Left kidney (tissue), 2 donors: ENCODE results near the gene MXI1. TPM values are rescaled to one million over a fixed set of nuclear protein-coding genes. Genes with fewer than 3 reads are reported as not detected.
A peak's percentile ranks its signal among the peaks of the same experiment; 100 is the strongest.
"Not testable (repeated sequence)": the region's sequence is repeated elsewhere in the genome, so short reads cannot be mapped to it uniquely, and the experiment has no call there.

ENCODE experiments used
- DNase-seq: peaks from one replicate; pipeline ENCODE4 v3.0.0-alpha.2; 2013
- polyA plus RNA-seq: library from polyadenylated mRNA; unstranded; fragments of 120-200 nt; gene quantifications from one replicate; pipeline ENCODE4 v1.2.1, GENCODE V29; 2013; ENCODE audit not compliant: insufficient read length

The MXI1 gene
- polyA plus RNA-seq, 1 donor, result 45.1 TPM

DNA sequence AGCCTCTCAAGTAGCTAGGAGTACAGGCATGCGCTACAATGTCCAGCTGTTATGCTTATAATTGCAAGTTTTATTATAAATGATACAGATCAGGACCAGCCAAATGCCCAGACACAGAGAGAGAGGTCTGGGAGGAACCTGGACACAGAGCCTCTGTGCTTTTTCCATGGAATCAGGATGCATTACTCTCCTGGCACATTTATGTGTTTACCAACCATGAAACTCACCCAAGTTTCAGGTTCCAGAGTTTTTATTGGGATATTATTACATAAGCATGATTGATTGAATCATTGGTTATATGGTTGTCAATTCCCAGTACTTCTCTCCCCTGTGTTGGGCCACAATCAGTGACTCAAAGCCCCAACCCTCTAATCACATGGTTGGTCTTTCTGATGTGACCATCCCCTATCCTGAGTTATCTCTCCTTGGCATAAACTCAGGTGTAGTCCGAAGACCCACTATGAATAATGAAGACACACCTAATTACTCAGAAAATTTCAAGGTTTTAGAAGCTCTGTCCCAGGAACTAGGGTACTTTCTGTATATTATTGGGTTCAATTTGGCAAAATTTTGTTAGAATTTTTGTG, 30.6 kb downstream of the MXI1 start:
- DNase-seq, result no peak

DNA sequence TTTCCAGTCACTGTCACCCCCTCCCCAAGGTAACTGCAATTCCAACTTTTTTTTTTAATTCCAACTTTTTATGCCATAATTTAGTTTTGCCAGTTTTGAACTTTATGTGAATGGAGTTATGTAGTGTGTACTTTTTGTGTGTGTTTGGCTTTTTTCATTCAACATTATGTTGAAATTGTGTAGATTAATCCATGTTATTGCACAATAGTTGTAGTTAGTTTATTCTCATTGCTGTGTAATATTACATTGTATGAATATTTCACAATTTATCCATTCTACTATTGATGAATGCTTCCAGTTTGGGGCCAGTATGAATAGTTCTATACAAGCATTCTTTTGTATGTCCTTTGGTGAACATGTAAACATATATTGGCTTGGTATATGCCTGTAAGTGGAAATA, 32.5 kb downstream of the MXI1 start:
- DNase-seq, result no peak

DNA sequence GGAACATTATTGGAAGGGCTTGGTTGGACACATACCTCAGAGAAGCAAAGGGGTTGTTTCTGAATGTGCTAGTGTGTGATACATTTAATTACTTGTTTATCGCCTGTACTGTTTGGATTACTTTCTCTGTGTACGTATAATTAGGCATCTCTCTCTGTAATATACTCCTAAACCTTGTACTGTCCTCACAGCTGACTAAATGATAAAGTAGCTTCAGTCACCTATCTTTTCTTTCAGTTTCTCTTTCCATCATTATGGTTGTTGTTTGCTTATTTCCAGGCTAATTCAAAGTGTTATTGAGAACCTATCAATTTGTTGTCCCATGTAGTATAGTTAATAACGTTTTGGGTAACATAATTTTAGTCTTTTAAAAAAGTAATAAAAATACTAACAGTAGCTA, 34.0 kb downstream of the MXI1 start:
- no peak for DNase-seq

DNA sequence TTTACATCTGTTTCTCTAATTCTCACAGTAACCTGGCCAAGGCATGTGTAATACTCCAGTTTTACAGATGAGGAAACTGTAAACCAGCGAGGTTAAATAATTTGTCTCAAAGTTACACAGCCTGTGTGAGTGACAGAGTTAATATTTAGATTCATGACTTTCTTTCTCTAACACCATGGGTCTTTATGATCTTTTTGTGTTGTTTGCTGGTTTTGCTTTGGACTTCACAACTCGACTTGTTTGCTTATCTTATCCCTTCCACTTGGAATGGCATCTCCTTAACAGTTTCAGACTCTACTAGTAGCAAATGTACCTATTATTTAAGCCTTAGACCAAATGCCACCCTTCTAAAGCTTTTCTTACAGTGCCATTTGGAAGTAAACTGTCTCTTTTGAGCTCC, 34.4 kb downstream of the MXI1 start:
- no peak for DNase-seq

DNA sequence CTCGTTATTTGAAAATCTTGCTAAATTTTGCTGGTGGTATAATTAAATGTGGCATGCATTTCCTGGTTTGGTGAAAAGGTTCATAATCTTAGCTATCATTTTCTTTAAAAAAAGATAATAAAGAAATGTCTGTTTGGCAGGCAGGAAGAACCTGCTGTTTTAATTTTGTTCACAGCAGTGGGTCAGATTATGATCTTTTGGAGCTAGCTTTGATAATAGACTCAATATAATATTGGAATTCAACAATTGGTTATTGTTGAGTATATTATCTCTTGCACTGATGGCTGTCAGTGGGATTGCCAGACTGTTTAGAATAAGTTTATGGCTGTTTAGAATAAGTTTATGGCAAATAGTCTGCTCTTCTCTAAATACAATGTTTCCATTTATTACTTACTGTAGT, 35.1 kb downstream of the MXI1 start:
- no peak for DNase-seq

DNA sequence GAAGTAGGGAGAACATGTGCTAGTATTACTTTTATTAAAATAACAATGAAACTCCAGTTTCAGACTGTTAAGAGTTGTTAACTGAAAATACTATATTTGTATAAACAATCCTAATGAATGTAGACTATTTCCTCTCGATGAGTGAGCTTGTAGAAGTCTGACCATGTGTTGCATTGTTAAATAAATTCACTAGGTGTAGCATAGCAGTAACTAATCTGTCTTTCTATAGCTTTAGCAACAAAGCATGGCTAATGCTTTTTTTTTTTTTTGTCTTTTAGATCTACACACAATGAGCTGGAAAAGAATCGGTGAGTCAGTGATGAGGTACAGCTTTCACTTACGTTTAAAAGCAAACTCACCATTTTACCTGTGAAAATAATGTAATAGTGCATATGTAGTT, 37.1 kb downstream of the MXI1 start:
- no peak for DNase-seq

DNA sequence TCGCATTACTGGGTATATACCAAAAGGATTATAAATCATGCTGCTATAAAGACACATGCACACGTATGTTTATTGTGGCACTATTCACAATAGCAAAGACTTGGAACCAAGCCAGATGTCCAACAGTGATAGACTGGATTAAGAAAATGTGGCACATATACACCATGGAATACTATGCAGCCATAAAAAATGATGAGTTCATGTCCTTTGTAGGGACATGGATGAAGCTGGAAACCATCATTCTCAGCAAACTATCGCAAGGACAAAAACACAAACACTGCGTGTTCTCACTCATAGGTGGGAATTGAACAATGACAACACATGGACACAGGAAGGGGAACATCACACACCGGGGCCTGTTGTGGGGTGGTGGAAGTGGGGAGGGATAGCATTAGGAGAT, 40.4 kb downstream of the MXI1 start:
- DNase-seq, result not testable (repeated sequence)

DNA sequence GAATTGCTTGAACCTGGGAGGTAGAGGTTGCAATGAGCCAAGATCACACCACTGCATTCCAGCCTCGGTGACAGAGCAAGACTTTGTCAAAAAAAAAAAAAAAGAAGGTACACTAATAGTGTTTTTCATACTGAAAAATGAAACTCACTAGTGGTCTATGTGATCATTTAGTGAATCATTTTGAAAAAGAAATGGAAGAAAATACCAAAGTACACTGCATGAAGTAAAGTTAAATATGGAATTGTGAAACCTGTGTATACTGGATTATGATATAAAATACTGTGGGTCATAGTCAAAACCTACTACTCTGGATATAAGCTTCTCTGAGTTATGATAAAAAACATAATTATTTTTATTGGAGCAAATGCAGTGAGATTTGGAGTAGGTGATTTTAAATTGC, 42.1 kb downstream of the MXI1 start:
- not testable (repeated sequence) for DNase-seq

DNA sequence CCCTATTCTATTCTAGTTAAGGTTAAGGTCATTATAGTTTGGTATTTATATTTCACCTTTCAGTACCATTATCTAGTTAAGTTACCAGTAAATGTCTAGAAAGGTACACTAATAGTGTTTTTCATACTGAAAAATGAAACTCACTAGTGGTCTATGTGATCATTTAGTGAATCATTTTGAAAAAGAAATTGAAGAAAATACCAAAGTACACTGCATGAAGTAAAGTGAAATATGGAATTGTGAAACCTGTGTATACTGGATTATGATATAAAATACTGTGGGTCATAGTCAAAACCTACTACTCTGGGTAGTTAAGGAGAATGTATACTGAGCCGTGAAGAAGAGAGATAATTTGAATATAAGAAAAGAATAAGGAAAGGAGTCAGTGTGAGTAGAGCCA, 44.0 kb downstream of the MXI1 start:
- not testable (repeated sequence) for DNase-seq

DNA sequence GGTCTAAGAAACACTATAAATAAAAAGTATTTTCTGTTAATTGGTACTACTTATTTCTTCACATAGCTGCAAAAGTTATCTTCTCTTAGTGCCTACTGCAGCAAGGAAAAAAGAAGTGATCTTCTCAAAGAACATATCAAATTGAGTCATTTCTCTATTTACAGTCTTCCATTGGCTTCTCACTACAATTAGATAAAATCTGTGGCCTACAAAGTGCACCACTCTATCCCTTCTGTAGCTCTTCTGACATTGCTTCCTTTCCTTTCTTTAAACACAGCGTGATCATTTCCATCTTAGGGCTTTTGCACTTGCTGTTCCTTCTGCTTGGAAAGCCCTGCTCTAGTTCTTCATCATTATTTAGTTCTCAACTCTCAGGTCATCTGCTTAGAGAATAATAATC, 44.7 kb downstream of the MXI1 start:
- no peak for DNase-seq

DNA sequence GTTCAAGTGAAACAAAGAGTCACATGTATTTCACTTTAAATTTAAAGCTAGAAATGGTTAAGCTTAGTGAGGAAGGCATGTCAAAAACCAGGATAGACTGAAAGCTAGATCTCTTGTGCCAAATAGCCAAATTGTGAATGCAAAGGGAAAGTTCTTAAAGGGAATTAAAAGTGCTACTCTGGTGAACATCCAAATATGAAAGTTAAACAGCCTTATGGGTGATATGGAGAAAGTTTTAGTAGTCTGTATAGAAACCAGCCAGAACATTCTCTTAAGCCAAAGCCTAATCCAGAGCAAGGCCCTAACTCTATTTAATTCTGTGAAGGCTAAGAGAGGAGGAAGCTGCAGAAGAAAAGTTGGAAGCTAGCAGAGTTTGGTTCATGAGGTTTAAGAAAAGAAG, 47.1 kb downstream of the MXI1 start:
- DNase-seq, result no peak

DNA sequence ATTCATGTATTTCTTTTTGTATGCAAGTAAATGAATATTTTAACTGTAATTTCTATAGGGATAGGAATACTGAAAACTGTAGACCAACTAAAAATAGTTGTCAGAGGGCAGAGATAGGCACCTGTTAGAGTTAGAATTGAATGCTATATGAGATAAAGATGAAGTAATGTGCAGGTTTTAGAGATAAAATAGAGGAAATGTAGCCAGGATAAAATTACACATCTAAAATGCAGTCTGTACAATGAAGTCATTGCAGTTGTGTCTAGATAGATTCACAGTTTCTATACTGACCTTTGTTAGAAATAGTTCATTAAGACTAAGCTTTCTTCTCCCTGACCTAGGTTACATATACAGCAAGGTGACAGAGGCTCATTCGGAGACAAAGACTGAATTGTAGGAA, 51.1 kb downstream of the MXI1 start:
- DNase-seq, result no peak

DNA sequence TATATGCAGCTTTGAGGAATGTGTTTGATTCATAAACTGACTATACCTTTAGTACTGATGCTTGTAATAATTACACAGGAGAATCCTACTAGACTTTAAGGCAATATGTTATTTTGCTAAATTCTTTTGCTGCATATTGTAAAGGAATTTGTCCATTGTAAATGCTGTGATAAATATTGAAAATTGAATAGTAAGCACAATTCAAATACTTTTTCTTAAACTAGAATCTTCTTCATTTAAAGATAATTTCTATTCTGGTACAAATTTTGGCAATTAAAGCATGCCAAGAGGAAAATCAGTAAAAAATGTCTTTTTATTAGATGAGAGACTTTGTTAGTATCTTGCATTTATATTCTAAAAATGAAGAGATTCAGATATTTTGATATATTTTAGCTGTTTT, 51.9 kb downstream of the MXI1 start:
- no peak for DNase-seq

DNA sequence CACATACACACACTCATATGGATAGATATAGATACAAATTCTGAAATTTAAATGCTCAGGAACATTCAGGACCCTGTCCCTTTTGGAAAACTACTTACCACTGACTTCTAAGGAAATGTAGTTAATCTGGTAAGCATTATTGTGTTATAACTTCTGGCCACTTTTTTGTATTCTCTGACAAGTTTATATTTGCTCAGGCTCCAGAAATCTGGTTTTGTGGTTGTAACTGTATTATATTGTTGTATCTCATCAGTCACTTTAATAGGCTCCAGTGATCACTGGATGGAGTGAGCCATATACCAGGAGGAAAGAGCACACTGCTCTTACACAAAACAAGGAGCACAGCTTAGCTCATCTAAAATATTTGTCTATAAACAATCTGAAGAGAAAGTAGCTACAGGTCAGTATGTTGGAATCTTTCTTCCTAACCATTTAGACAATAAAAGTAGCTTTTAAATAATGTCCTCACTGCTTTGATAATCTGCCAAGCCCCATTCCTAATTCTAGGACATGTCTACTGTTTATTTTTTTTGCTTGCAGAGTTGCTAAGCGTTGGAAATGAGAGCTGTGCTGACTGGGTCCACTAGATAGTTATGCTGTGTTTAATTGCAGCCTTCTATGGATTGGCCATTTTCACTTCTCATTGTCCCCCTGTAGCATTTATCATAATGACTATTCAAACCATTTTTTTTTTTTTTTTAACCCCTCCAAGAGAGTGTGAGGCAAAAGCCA, 53.5 kb downstream of the MXI1 start:
- peak; percentile 15 for DNase-seq

DNA sequence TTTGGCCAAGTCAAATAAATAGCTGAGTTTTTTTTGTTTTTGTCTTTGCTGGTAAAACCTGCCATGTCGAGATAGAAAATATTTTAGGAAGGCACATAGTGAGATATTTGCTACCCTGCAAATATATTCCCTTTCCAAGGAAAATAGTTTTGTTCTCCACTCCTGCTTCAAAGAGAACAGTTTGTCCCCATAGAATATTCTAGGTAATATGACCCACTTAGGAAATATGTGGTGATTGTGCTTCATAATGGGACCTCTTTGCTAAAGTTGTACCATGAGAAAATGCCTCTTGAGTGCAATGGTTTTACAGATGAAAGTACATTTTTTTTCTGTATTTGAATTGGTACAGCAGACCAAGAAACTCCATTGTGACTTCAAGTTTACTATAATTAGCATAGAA, 55.8 kb downstream of the MXI1 start:
- DNase-seq, result no peak

DNA sequence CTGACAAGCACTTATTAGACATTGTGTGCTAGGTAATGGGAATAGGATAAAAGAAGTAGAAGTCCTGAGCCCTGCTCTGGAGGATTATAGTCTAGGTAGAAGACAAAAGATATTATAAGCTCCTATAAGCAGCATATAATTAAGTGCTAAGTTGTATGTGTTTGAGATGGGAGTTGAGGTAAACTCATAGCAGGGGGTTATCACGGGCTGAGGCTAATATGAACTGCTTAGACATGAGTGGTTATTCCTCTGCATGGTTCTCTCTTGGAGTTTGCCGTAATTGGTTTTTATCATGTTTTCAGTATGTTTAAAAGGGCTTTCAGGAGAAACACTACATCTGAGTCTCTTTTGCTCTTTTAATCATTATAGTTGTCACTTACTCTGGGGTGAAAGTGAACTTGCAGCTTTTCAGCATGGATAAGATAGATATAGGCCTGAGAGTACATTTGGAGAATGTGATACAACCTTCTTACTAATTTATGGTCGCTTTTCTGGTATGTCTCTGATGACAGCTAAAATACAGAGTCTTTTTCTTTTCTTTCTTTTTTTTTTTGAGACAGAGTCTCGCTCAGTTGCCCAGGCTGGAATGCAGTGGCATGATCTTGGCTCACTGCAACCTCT, 58.3 kb downstream of the MXI1 start:
- no peak for DNase-seq

DNA sequence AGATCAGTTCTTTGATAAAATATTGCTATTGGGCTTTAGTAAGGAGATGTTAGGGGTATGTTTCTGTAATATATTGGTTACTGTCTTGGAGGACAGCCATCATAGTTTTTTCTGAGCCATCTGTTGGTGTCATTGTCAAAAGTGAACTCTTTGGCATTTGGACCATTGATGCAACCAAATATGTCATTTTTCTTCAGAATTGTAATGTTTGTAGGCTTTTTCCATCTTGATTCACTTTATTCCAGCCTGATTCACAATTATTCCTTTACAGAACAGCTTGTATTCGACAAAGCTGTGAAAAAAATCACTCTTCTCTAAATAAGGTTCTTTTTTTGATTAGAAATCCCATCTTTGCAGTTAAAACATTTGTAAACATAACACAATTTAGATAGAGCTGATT, 59.9 kb downstream of the MXI1 start:
- no peak for DNase-seq

DNA sequence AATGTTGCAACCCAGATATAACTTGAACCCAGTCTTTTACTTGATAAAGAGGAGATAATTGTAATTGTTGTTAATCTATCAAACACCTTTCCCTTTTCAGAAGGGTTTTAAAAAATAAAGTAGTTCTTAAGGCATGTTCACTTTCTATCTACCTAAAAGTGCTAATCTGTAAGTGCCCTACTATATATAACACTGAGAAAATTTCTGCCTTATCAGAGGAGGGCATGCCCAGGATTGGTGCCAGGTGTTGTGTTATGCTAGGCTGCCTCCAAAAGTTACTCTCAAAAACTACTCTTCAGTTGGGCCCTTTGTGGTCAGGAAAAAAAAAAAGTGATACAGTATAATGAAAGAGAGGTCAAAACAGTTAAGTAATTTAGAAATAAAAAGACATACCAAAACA, 61.0 kb downstream of the MXI1 start:
- DNase-seq, result no peak

DNA sequence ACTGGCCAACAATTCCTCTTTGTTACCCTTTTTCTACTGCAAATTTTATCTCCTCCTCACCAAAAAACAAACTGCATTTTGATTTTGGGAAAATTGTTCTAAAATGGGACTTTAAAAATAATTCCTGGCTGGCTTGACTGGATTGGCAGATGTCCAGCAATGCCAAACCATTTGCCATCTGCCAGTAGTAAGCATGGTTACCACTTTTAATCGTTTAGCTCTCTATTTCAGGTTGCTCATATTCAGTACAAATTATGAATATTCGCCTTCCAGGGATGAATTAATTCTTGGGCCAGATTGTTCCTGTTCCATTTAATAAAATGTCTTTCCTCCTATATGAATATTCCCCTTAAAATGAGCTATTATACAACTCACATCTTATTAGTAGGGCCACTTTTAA, 61.6 kb downstream of the MXI1 start:
- DNase-seq, result no peak

DNA sequence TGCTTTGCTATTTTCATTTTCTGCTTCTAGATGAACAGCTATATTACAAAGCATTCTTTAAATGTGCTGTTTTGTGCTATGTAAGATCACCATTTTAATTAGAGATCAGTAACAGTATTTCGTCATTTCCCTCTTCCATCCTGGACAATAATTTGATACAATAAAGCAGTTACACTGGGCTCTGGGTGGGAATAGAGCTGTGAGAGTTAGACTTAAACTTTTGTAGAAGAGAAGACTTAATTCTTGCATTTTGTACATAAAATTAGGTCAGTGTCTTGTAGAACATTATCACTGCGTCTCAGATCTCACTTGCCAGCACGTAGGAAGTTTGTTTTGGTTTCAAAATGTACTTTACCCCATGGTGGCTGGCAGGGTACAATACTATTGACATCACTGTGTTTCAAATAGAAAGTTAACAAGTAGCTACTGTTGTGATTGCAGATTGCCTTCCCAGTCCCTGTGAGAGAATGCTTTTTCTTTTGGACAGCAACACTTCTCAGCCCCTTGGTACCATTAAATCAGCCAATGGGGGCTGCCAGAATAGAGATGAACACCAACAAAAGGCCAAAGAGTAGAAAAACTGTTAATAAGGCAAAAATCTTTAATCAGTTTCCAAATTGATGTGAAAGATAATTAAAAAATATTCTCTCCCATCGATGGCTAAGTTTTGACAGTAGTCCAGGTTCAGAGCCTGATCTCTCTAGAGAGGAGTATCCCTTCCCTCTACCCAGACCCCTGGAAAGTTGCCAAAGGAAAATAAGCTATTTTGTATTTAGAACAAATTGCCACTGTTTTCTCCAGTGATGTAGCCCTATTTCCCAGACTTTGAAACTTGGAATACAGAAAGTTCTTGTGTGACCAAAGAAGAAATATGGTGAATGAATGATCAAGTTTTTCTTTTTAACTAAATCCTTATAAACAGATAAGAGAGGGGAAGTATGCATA, 62.2 kb downstream of the MXI1 start:
- no peak for DNase-seq

DNA sequence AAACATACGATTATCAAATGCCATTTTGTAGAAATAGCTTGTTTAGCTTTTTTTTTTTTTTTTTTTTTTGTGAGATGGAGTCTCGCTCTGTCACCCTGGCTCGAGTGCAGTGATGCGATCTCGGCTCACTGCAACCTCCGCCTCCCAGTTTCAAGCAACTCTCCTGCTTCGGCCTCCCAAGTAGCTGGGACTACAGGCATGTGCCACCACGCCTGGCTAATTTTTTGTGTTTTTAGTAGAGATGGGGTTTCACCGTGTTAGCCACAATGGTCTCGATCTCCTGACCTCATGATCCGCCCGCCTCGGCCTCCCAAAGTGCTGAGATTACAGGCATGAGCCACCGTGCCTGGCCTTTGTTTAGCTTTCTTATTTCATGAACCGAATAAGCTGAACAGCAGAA, 65.6 kb downstream of the MXI1 start:
- DNase-seq, result not testable (repeated sequence)

DNA sequence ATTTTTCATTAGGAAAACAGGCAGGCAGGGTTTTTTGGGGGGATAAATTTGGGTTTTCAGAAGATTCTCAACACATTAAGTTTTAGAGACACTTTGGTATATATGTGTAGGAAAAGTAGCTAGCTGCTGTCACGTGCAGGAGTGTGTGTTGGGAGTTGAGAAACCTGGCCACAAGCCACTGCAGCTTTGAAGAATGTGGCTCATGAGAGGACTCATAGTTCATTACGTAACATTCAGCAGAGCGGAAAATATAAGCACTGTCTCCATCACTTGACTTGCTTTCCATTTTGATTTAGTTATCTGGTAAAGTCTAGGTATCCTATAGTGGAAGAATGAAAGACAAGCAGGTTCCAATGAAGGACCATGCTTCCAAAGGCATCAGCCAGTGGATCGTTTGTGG, 66.1 kb downstream of the MXI1 start:
- DNase-seq, result peak; percentile 14
